HL-60 (cell line): ENCODE results near the gene SLC24A3.

ENCODE experiments used
- CTCF ChIP-seq: IDR thresholded peaks from one replicate; pipeline ENCODE4 v1.5.1; 2011; ENCODE audit warnings: low read length, control low read depth, inconsistent platforms; ENCODE audit not compliant: insufficient read depth
- GABPA ChIP-seq: IDR thresholded peaks from 2 replicates; pipeline ENCODE4 v1.6.1; 2012; ENCODE audit warnings: low read depth
- POLR2AphosphoS5 ChIP-seq: IDR thresholded peaks from 2 replicates; pipeline ENCODE4 v1.6.1; 2012; ENCODE audit warnings: low read depth
- REST ChIP-seq: IDR thresholded peaks from 2 replicates; pipeline ENCODE4 v1.6.1; 2012; ENCODE audit warnings: low read depth; ENCODE audit not compliant: insufficient replicate concordance
- SPI1 ChIP-seq: IDR thresholded peaks from 2 replicates; pipeline ENCODE4 v1.6.1; 2012; ENCODE audit warnings: low read depth, mild to moderate bottlenecking, borderline replicate concordance

- no peak for TF ChIP-seq CTCF
- no peak for TF ChIP-seq REST
- TF ChIP-seq POLR2AphosphoS5, result no peak
- no peak for TF ChIP-seq GABPA
- no peak for TF ChIP-seq SPI1
Observed at GRCh38 chr20:19403549-19403948, 191.1 kb downstream of the SLC24A3 start.
